ENCODE data around the gene SMARCB1.

SMARCB1 gene

GRCh38 chr22:23786752-23787599 lies at the start of gene SMARCB1:
TSS of gene SMARCB1 (plus strand) at chr22:23786966. CDS start at chr22:23787170, 204 bp downstream.
- peak; percentile 81 for DNase-seq (ENCODE audit: low read depth)

DNA sequence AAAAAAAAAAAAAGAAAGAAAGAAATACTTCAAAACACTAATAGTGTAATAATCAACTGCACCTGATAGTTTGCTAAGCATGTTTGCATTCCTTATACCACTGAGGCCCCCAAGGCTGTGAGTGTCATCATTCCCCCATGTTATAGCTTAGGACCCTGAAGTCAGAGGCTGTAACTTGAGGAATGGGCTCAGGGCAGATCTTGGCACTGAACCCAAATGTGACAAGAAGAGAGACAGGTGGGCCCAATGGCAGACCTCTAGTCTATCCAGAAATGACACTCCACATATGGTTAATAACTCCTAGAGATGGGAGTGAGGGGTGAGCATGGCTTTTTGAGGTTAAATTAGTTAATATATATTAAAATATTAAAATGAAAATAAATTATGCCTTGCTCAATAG lies 49.1 kb upstream of the SMARCB1 start:
- DNase-seq (ENCODE audit: low read depth), result no peak

- DNase-seq (ENCODE audit: low read depth), result no peak
These were observed 44.1 kb upstream of the SMARCB1 start for GRCh38 chr22:23742505-23743264.

DNA sequence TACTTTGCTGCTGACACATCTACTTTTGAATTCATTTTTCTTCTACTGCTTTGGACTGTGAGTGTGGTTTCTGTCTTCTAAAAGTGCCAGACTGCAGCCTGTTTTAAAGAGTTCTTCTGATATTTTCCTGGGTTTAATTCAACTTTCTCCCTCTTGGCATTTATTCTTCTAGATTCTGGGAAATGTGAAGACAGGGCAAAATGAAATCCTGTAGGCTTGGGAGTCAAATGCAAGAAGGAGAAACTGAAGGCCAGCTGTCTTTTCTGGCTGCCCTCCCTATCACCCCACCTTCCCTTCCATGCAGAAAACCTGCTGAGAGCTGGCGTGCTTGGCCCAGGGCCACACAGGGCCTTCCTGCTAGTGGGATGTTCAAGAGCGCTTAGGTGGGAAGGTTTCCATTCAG lies 43.5 kb upstream of the SMARCB1 start:
- DNase-seq (ENCODE audit: low read depth), result no peak

DNA sequence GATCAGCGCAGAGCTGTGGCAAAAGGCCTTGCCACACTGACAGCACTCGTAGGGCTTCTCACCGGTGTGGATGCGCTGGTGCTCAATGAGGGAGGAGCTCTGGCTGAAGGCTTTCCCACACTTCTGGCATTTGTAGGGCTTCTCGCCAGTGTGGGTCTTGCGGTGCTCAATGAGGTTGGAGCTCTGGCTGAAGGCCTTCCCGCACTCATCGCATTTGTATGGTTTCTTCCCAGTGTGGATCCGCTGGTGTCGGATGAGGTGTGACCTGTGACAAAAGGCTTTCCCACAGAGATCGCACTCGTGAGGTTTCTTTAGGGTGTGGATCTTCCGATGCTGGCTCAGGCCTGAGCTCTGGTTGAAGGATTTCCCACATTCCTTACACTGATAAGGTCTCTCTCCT lies 42.8 kb upstream of the SMARCB1 start:
- no peak for DNase-seq (ENCODE audit: low read depth)

- DNase-seq (ENCODE audit: low read depth), result no peak
These were observed 42.3 kb upstream of the SMARCB1 start for GRCh38 chr22:23744485-23744884.

DNA sequence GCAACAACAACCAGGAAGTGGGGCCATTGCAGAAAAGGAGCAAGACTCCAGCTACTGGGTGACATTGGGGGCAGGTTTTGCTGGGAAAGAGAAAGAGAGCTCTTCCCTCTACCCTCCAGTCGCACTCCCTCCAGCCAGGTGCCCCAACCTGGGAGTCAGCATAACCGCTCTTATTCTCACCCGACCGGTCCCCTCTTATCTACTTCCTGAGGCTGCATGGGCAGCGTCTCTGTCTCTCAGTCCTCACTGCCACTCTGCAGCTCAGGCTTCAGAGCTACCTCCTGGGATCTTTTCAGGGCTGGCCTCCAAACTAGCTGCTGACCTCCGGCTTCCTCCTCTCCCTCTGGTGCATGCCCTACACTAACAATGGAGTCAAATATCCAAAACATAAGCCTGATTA lies 41.0 kb upstream of the SMARCB1 start:
- DNase-seq (ENCODE audit: low read depth), result no peak

GRCh38 chr22:23749841-23750301 lies 36.9 kb upstream of the SMARCB1 start:
- no peak for DNase-seq (ENCODE audit: low read depth)

- DNase-seq (ENCODE audit: low read depth), result no peak
These were observed 36.4 kb upstream of the SMARCB1 start for GRCh38 chr22:23750367-23750713.

- peak; percentile 57 for DNase-seq (ENCODE audit: low read depth)
These were observed 35.9 kb upstream of the SMARCB1 start, which contains the start of gene ZNF70 for GRCh38 chr22:23750714-23751440. TSS of gene ZNF70 (minus strand) at chr22:23751112. CDS start at chr22:23745140, 5,972 bp downstream.

DNA sequence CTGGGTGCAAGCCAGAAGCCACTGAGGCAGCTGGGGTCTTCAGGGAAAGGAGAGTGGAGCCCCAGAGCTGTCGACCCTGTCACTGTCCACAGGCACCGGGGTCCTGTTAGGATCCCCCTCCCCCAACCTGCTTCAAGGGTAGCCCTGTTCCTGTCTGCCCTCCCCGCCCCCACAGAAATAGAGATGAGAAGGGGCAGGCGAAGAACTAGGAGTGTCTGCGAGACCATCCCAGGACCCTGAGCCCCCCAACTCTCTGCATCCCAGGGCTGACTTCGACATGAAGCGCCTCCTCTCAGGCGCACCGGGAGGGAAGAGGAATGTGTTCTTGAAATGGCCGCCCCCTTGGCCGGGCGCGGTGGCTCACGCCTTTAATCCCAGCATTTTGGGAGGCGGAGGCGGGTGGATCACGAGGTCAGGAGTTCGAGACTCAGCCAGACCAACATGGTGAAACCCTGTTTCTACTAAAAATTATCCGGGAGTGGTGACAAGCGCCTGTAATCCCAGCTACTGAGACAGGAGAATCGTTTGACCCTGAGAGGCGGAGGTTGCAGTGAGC lies 35.2 kb upstream of the SMARCB1 start:
- DNase-seq (ENCODE audit: low read depth), result no peak

DNA sequence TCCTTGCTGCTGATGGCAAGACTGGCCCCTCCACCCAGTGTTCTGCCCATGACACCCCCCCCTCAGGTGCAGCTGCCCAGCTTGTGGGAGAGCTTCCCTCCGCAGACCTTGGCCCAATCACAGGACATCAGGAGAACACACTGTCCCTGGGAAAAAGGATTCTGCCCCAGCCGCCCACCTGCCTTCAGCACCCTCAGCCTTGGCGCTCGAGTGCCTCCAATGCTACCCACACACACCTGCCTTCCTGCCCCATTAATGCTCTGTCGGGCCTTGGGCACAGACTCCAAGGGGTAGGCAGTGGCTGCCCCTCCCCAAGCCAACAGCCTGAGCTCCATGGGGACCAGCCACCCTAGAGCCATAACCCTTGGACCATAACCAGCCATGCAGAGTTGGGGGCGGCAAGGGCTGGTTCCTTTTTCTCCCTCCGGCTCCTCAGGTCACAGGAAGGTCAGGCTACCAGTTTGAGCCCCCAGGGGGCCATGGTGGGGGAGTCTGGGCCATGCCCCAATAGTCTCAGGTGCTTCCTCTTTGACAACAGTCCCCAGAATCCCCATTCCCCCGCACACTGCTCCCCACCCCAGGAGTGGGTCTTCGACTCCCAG lies 34.6 kb upstream of the SMARCB1 start:
- DNase-seq (ENCODE audit: low read depth), result no peak

GRCh38 chr22:23752750-23753149 lies 34.0 kb upstream of the SMARCB1 start:
- no peak for DNase-seq (ENCODE audit: low read depth)

DNA sequence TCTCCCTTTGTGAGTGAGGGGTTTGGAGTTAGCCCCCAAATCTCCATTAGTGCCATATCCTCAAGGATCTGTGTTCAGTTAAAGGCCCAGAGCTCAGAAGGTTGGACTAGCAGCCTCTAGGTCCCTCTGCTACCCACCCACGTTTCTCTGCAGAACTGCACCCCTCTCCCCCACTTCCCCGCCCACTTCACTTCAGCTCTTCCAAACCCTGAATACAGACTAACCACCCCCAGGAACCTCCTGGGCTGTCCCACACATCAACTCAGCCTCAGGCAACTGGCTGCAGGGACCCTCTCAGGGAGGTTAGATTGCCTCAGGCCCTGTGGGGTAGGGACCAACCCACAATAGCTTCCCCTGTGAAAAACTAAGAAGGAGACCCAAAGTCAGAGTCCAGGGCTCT lies 33.4 kb upstream of the SMARCB1 start:
- DNase-seq (ENCODE audit: low read depth), result no peak

DNA sequence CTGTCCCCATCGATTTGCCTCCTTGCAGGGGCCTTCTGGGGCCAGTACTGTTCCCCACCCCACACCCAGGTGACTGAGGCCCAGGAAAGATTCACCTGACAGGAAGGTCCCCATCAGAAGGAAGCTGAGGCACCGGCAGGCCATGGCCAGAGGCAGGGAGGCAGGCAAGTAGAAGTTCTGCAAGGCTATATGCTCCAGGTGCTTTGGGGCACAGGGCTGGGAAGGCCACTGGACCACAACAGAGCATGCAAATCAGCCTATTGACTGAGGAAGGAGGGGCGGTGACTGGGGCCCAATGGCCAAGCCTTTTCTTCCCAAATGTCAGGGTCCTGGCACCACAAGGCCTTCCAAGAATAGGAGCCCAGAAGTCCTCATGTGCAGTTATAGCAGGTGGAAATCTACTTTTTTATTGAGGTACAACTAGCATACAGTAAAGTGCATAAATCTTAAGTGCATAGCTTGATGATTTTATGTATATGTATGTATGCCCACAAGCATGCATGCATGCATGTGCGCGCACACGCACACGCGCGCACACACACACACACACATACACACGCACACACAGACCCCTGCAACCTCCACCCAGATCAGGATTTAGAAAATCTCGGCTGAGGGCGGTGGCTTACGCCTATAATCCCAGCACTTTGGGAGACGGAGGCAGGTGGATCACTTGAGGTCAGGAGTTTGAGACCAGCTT lies 32.4 kb upstream of the SMARCB1 start, which contains the start of gene VPREB3:
TSS of gene VPREB3 (minus strand) at position 206 of the 700 bp plus-strand sequence. CDS start at position 144, 62 bp downstream.
- DNase-seq (ENCODE audit: low read depth), result no peak

- DNase-seq (ENCODE audit: low read depth), result no peak
These were observed 31.7 kb upstream of the SMARCB1 start for GRCh38 chr22:23754980-23755636.

- no peak for DNase-seq (ENCODE audit: low read depth)
These were observed 31.1 kb upstream of the SMARCB1 start for GRCh38 chr22:23755711-23756110.

DNA sequence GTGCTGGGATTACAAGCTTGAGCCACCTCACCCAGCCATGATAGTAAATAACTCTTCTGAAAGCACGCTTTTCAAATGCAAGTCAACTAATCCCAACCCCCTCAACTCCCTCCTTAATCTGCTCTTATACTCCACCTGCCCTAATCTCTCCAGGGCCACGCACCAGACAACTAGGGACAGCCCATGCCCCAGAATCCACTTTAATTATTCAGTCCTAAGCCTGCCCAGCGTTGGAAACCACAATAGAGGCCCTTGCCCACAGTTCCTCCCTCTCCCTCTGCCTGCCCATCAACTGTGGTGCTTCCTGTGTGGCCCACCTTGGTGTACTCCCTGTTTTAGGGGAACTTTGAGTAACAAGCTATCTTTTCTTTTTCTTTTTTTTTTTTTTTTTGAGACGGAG lies 29.9 kb upstream of the SMARCB1 start:
- no peak for DNase-seq (ENCODE audit: low read depth)

DNA sequence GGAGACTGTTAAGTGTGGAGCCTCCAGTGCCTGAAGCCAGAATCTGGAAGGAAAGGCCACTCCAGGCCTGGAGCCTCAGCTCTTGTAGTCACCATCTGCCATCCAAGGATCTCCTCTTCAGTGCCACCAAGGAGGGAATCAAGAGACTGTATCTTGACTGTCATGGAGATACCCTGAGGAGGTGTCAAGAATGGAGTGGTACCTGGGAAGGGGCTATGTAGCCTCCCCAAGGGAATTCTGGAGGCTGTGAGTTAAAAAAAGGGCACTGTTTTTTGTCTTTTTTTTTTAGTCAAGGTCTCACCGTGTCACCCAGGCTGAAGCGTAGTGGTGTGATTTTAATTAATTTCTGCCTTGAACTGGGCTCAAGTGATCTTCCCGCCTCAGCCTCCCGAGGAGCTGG lies 27.2 kb upstream of the SMARCB1 start:
- DNase-seq (ENCODE audit: low read depth), result no peak

- DNase-seq (ENCODE audit: low read depth), result no peak
These were observed 26.7 kb upstream of the SMARCB1 start for GRCh38 chr22:23760056-23760455.

All from stimulated activated CD8-positive, alpha-beta memory T cell treated with anti-CD3 and anti-CD28 coated beads, Interleukin-7, amount 100 ng/mL, for 24 hours (primary cell).